ENCODE data around the gene NFATC2. TPM values are rescaled to one million over a fixed set of nuclear protein-coding genes. Genes with fewer than 3 reads are reported as not detected.

NFATC2 gene
- total and polyA plus RNA-seq, 2 experiments from 2014 or later, result 0.52 to 0.59 TPM

DNA sequence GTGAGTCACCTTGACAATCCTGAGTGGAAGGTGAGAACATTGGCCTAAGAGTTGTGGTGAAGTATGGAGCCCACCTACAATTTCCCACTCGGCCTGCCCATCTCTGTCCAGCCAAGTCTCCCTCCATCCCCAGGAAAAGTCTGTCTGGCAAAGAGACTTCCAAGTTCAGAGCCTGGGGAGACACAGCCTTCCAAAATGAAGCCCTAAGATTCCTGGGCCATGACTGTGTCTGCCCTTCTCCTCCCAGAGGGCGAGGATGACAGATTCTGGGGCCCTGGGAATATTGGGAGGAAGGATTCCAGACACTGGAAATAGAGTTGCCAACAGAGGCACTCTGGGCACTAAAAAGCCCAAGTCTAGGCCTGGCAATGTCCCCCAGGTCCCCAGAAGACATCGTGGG is 176.8 kb downstream of the NFATC2 start:
- ATAC-seq (no peak), DNase-seq (ENCODE audit: low spot score) (no peak)
- H3K4me3 ChIP-seq, result no peak overlapping the region

More for the DNA sequence above, 176.8 kb downstream of the NFATC2 start:
- TF ChIP-seq, protein P1, sequence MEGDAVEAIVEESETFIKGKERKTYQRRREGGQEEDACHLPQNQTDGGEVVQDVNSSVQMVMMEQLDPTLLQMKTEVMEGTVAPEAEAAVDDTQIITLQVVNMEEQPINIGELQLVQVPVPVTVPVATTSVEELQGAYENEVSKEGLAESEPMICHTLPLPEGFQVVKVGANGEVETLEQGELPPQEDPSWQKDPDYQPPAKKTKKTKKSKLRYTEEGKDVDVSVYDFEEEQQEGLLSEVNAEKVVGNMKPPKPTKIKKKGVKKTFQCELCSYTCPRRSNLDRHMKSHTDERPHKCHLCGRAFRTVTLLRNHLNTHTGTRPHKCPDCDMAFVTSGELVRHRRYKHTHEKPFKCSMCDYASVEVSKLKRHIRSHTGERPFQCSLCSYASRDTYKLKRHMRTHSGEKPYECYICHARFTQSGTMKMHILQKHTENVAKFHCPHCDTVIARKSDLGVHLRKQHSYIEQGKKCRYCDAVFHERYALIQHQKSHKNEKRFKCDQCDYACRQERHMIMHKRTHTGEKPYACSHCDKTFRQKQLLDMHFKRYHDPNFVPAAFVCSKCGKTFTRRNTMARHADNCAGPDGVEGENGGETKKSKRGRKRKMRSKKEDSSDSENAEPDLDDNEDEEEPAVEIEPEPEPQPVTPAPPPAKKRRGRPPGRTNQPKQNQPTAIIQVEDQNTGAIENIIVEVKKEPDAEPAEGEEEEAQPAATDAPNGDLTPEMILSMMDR (conservative IDR thresholded peaks at IDR 0.05; ENCODE audit: low read depth in 2 of 2), result no peak
- TF ChIP-seq REST (IDR thresholded peaks at IDR 0.05; ENCODE audit: unreplicated experiment) (no peak), CREB1 (CRISPR knock-in tag; IDR thresholded peaks at IDR 0.05; ENCODE audit: low read depth) (no peak), STAT1 (IDR thresholded peaks at IDR 0.05; ENCODE audit: unreplicated experiment) (no peak), ZNF331 (CRISPR knock-in tag; IDR thresholded peaks at IDR 0.05; ENCODE audit: low read depth) (no peak), EZH2phosphoT487 (IDR thresholded peaks at IDR 0.05; ENCODE audit: unreplicated experiment) (no peak), ZNF114 (CRISPR knock-in tag; IDR thresholded peaks at IDR 0.05) (no peak), EZH2 (IDR thresholded peaks at IDR 0.05; ENCODE audit: low read depth, unreplicated experiment) (no peak), POLR2AphosphoS5 (IDR thresholded peaks at IDR 0.05; ENCODE audit: low read depth) (no peak), JUNB (IDR thresholded peaks at IDR 0.05; ENCODE audit: unreplicated experiment) (no peak), NANOG (IDR thresholded peaks at IDR 0.05; ENCODE audit: borderline replicate concordance) (no peak)
- TF ChIP-seq, protein P2, sequence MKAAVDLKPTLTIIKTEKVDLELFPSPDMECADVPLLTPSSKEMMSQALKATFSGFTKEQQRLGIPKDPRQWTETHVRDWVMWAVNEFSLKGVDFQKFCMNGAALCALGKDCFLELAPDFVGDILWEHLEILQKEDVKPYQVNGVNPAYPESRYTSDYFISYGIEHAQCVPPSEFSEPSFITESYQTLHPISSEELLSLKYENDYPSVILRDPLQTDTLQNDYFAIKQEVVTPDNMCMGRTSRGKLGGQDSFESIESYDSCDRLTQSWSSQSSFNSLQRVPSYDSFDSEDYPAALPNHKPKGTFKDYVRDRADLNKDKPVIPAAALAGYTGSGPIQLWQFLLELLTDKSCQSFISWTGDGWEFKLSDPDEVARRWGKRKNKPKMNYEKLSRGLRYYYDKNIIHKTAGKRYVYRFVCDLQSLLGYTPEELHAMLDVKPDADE (IDR thresholded peaks at IDR 0.05), result no peak
- TF ChIP-seq, protein P3, sequence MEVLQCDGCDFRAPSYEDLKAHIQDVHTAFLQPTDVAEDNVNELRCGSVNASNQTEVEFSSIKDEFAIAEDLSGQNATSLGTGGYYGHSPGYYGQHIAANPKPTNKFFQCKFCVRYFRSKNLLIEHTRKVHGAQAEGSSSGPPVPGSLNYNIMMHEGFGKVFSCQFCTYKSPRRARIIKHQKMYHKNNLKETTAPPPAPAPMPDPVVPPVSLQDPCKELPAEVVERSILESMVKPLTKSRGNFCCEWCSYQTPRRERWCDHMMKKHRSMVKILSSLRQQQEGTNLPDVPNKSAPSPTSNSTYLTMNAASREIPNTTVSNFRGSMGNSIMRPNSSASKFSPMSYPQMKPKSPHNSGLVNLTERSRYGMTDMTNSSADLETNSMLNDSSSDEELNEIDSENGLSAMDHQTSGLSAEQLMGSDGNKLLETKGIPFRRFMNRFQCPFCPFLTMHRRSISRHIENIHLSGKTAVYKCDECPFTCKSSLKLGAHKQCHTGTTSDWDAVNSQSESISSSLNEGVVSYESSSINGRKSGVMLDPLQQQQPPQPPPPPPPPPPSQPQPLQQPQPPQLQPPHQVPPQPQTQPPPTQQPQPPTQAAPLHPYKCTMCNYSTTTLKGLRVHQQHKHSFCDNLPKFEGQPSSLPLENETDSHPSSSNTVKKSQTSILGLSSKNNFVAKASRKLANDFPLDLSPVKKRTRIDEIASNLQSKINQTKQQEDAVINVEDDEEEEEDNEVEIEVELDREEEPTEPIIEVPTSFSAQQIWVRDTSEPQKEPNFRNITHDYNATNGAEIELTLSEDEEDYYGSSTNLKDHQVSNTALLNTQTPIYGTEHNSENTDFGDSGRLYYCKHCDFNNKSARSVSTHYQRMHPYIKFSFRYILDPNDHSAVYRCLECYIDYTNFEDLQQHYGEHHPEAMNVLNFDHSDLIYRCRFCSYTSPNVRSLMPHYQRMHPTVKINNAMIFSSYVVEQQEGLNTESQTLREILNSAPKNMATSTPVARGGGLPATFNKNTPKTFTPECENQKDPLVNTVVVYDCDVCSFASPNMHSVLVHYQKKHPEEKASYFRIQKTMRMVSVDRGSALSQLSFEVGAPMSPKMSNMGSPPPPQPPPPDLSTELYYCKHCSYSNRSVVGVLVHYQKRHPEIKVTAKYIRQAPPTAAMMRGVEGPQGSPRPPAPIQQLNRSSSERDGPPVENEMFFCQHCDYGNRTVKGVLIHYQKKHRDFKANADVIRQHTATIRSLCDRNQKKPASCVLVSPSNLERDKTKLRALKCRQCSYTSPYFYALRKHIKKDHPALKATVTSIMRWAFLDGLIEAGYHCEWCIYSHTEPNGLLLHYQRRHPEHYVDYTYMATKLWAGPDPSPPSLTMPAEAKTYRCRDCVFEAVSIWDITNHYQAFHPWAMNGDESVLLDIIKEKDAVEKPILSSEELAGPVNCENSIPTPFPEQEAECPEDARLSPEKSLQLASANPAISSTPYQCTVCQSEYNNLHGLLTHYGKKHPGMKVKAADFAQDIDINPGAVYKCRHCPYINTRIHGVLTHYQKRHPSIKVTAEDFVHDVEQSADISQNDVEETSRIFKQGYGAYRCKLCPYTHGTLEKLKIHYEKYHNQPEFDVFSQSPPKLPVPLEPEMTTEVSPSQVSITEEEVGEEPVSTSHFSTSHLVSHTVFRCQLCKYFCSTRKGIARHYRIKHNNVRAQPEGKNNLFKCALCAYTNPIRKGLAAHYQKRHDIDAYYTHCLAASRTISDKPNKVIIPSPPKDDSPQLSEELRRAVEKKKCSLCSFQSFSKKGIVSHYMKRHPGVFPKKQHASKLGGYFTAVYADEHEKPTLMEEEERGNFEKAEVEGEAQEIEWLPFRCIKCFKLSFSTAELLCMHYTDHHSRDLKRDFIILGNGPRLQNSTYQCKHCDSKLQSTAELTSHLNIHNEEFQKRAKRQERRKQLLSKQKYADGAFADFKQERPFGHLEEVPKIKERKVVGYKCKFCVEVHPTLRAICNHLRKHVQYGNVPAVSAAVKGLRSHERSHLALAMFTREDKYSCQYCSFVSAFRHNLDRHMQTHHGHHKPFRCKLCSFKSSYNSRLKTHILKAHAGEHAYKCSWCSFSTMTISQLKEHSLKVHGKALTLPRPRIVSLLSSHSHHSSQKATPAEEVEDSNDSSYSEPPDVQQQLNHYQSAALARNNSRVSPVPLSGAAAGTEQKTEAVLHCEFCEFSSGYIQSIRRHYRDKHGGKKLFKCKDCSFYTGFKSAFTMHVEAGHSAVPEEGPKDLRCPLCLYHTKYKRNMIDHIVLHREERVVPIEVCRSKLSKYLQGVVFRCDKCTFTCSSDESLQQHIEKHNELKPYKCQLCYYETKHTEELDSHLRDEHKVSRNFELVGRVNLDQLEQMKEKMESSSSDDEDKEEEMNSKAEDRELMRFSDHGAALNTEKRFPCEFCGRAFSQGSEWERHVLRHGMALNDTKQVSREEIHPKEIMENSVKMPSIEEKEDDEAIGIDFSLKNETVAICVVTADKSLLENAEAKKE (CRISPR knock-in tag; IDR thresholded peaks at IDR 0.05), result no peak
- H3K9me3 Mint-ChIP-seq, result peaks cover 21% of the 10 kb centered on the region
- H2AFZ ChIP-seq, result no peak overlapping the region
- no peak overlapping the region for H3K4me2 ChIP-seq
- peaks cover 8% of the 10 kb centered on the region for H3K36me3 Mint-ChIP-seq (ENCODE audit: low read depth)
- no peak overlapping the region for H3K4me3 Mint-ChIP-seq
- H3K27me3 ChIP-seq (ENCODE audit: insufficient read depth), result no peaks in the 10 kb centered on the region
- H4K20me1 ChIP-seq (replicated peaks; ENCODE audit: insufficient read depth), result no peaks in the 10 kb centered on the region
- H3K27ac Mint-ChIP-seq, result no peak overlapping the region
- H3K79me2 ChIP-seq (replicated peaks; ENCODE audit: insufficient read depth), result no peaks in the 10 kb centered on the region
- no peaks in the 10 kb centered on the region for H3K4me1 ChIP-seq (ENCODE audit: insufficient read depth)
- H3K9me2 ChIP-seq (ENCODE audit: insufficient read depth), result no peaks in the 10 kb centered on the region
- peaks cover 11% of the 10 kb centered on the region for H3K27me3 Mint-ChIP-seq (ENCODE audit: insufficient read depth, low read depth, poor library complexity)
- H3K27ac ChIP-seq (ENCODE audit: low read depth), result no peak overlapping the region
- H3F3A ChIP-seq (replicated peaks; ENCODE audit: low read depth), result no peaks in the 10 kb centered on the region
- H3K36me3 ChIP-seq (ENCODE audit: insufficient read depth), result no peaks in the 10 kb centered on the region; the same call in 1 of the 2 replicates
- H3K4me1 Mint-ChIP-seq, result peaks cover 5% of the 10 kb centered on the region
